WTC11 (cell line): Measurements from ENCODE around the gene ZCCHC24. TPM values are rescaled to one million over a fixed set of nuclear protein-coding genes. Genes with fewer than 3 reads are reported as not detected.

Source experiments
- ATAC-seq: fragments of 200-7000 bp; cut with Tn5 transposase; 2 replicates; pipeline ENCODE4 v1.10.0; 2021; ENCODE audit warnings: mild to moderate bottlenecking, moderate library complexity
- CTCF ChIA-PET: fragments of 300-600 bp; sonication (Branson Sonifier 250); formaldehyde crosslinking; loops from one replicate; lab custom pipeline; 2021; ENCODE audit warnings: antibody characterized with exemption; lab: Charles Lee
- POLR2A ChIA-PET: fragments of 350-600 bp; sonication (Branson Sonifier 250); formaldehyde crosslinking; loops from one replicate; lab custom pipeline; 2021; ENCODE audit warnings: antibody characterized with exemption; lab: Charles Lee
- DNase-seq: peaks from one replicate; pipeline ENCODE4 v3.0.0; 2021; ENCODE audit warnings: low spot score
- H3K27ac Mint-ChIP-seq: 2 replicates; pipeline ENCODE4 v1.8.0; 2021; ENCODE audit warnings: mixed read lengths
- H3K27me3 Mint-ChIP-seq: 2 replicates; pipeline ENCODE4 v1.8.0; 2021; ENCODE audit warnings: low read depth, mild to moderate bottlenecking, moderate library complexity, mixed read lengths
- H3K36me3 Mint-ChIP-seq: 2 replicates; pipeline ENCODE4 v1.8.0; 2021; ENCODE audit warnings: mixed read lengths
- H3K4me1 Mint-ChIP-seq: 2 replicates; pipeline ENCODE4 v1.8.0; 2022; ENCODE audit warnings: mixed read lengths
- H3K4me3 Mint-ChIP-seq: 2 replicates; pipeline ENCODE4 v1.8.0; 2021; ENCODE audit warnings: mild to moderate bottlenecking, moderate library complexity, mixed read lengths
- H3K9me3 Mint-ChIP-seq: 2 replicates; pipeline ENCODE4 v1.8.0; 2021; ENCODE audit warnings: mixed read lengths
- ATF3 ChIP-seq: sonication (generic); formaldehyde crosslinking; conservative IDR thresholded peaks from 2 replicates; pipeline ENCODE4 v1.8.1; 2022; ENCODE audit warnings: mild to moderate bottlenecking, missing genetic modification reagents
- E2F4 ChIP-seq: sonication (generic); formaldehyde crosslinking; IDR thresholded peaks from 2 replicates; pipeline ENCODE4 v1.8.1; 2022; ENCODE audit warnings: low read depth, mild to moderate bottlenecking, moderate library complexity, missing genetic modification reagents, borderline replicate concordance
- ELF4 ChIP-seq: sonication (generic); formaldehyde crosslinking; IDR thresholded peaks from 2 replicates; pipeline ENCODE4 v1.8.1; 2022; ENCODE audit warnings: low read depth, mild to moderate bottlenecking, moderate library complexity, missing genetic modification reagents
- ERG ChIP-seq: fragments of 250-450 bp; sonication (Bioruptor Pico); IDR thresholded peaks from 2 replicates; pipeline ENCODE4 v1.8.0; 2021; ENCODE audit warnings: mild to moderate bottlenecking
- GRHL2 ChIP-seq: fragments of 250-450 bp; sonication (Bioruptor Pico); IDR thresholded peaks from 2 replicates; pipeline ENCODE4 v1.8.0; 2022; ENCODE audit warnings: mild to moderate bottlenecking, moderate library complexity; ENCODE audit not compliant: insufficient replicate concordance, severe bottlenecking
- KAT7 ChIP-seq: sonication (generic); formaldehyde crosslinking; IDR thresholded peaks from 2 replicates; pipeline ENCODE4 v1.8.1; 2023; ENCODE audit warnings: missing genetic modification reagents, mild to moderate bottlenecking, borderline replicate concordance
- NFATC4 ChIP-seq: fragments of 250-450 bp; sonication (Bioruptor Pico); IDR thresholded peaks from 2 replicates; pipeline ENCODE4 v1.9.0; 2021; ENCODE audit warnings: mild to moderate bottlenecking
- NFE2L1 ChIP-seq: sonication (generic); formaldehyde crosslinking; IDR thresholded peaks from 2 replicates; pipeline ENCODE4 v1.8.1; 2023; ENCODE audit warnings: missing genetic modification reagents
- NR3C1 ChIP-seq: sonication (generic); formaldehyde crosslinking; conservative IDR thresholded peaks from 2 replicates; pipeline ENCODE4 v1.8.1; 2023; ENCODE audit warnings: low read depth, mild to moderate bottlenecking, missing genetic modification reagents
- OVOL2 ChIP-seq: fragments of 250-450 bp; sonication (Bioruptor Pico); IDR thresholded peaks from 2 replicates; pipeline ENCODE4 v1.9.0; 2021; ENCODE audit warnings: mild to moderate bottlenecking, borderline replicate concordance
- PRDM15 ChIP-seq: sonication (generic); formaldehyde crosslinking; IDR thresholded peaks from 2 replicates; pipeline ENCODE4 v1.8.0; 2022; ENCODE audit warnings: missing genetic modification reagents
- PRRX2 ChIP-seq: fragments of 250-450 bp; sonication (Bioruptor Pico); IDR thresholded peaks from 2 replicates; pipeline ENCODE4 v1.8.0; 2021; ENCODE audit warnings: mild to moderate bottlenecking
- SMAD4 ChIP-seq: sonication (generic); formaldehyde crosslinking; IDR thresholded peaks from 2 replicates; pipeline ENCODE4 v1.8.0; 2022; ENCODE audit warnings: mild to moderate bottlenecking, missing genetic modification reagents
- USF1 ChIP-seq: sonication (generic); formaldehyde crosslinking; IDR thresholded peaks from 2 replicates; pipeline ENCODE4 v1.8.0; 2022; ENCODE audit warnings: mild to moderate bottlenecking, missing genetic modification reagents
- ZNF121 ChIP-seq: sonication (generic); formaldehyde crosslinking; IDR thresholded peaks from 2 replicates; pipeline ENCODE4 v1.8.0; 2023; ENCODE audit warnings: missing genetic modification reagents
- ZNF263 ChIP-seq: sonication (generic); formaldehyde crosslinking; IDR thresholded peaks from 2 replicates; pipeline ENCODE4 v1.8.1; 2022; ENCODE audit warnings: low read depth, mild to moderate bottlenecking, moderate library complexity, missing genetic modification reagents
- ZNF281 ChIP-seq: sonication (generic); formaldehyde crosslinking; IDR thresholded peaks from 2 replicates; pipeline ENCODE4 v1.8.0; 2023; ENCODE audit warnings: mild to moderate bottlenecking, missing genetic modification reagents
- ZNF396 ChIP-seq: fragments of 250-450 bp; sonication (Bioruptor Pico); IDR thresholded peaks from 2 replicates; pipeline ENCODE4 v1.8.0; 2021; ENCODE audit warnings: mild to moderate bottlenecking, moderate library complexity, borderline replicate concordance
- total RNA-seq: library from RNA; stranded (reverse); gene quantifications from 3 replicates; pipeline ENCODE4 v1.2.3, GENCODE V29; 2021
- TF ChIP-seq, protein P1 (sequence below): fragments of 250-450 bp; sonication (Bioruptor Pico); conservative IDR thresholded peaks from 2 replicates; pipeline ENCODE4 v1.9.0; 2021; ENCODE audit warnings: mild to moderate bottlenecking

Gene ZCCHC24
- total RNA-seq, 1 experiment from 2014 or later, result 7.7 TPM

- Mint-ChIP-seq H3K9me3 (no peaks in the 10 kb centered on the region), H3K4me3 (no peak overlapping the region), H3K27ac (no peak overlapping the region), H3K36me3 (no peaks in the 10 kb centered on the region)
- no peak for TF ChIP-seq SMAD4 (CRISPR knock-in tag)
- no peak for TF ChIP-seq ZNF263 (CRISPR knock-in tag)
- TF ChIP-seq E2F4 (CRISPR knock-in tag), result no peak
- TF ChIP-seq ELF4 (CRISPR knock-in tag), result no peak
- no peak for TF ChIP-seq ERG (CRISPR knock-in tag)
- no peak for TF ChIP-seq ATF3 (CRISPR knock-in tag)
- TF ChIP-seq, protein P1, sequence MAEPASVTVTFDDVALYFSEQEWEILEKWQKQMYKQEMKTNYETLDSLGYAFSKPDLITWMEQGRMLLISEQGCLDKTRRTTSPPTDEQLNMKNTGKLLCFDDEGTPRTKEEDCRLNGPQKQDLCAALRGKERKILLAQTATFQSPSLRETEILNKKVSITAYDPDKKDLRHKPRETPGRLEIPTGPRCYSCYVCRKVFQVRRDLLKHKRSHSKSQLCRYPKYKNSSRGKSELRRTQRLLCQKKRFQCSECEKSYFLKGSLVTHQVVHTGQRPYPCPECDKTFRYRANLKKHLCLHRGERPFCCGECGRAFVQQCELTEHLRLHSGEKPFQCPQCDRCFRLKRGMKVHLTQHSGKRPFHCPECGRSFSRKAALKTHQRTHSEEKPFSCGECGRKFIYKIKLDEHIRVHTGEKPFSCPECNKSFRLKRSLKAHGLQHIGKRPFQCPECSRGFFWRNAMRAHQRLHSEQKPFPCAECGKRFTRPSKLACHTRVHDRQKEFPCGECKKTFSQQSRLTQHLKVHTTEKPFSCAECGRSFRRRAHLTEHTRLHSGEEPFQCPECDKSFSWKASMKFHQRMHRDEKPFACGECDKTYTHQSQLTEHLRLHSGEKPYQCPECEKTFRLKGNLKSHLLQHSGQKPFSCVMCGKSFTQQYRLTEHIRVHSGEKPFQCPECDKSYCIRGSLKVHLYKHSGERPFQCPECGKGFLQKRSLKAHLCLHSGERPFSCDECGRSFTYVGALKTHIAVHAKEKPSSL (CRISPR knock-in tag), result no peak
- TF ChIP-seq ZNF396 (CRISPR knock-in tag), result no peak
- TF ChIP-seq PRDM15 (CRISPR knock-in tag), result no peak
- TF ChIP-seq NFATC4, result no peak
- no peak for TF ChIP-seq OVOL2
- TF ChIP-seq GRHL2 (CRISPR knock-in tag), result no peak
- TF ChIP-seq PRRX2 (CRISPR knock-in tag), result no peak
- no peak for TF ChIP-seq ZNF281 (CRISPR knock-in tag)
- no peak for TF ChIP-seq NFE2L1
- TF ChIP-seq ZNF121 (CRISPR knock-in tag), result no peak
- no peak for TF ChIP-seq KAT7 (CRISPR knock-in tag)
- TF ChIP-seq USF1 (CRISPR knock-in tag), result no peak
- TF ChIP-seq NR3C1, result no peak
- TF ChIP-seq, all 79 proteins: peak for 0
- Mint-ChIP-seq H3K4me1 (peaks cover 20% of the 10 kb centered on the region), H3K27me3 (peaks cover 50% of the 10 kb centered on the region)
- ChIA-PET POLR2A (no interaction called here), CTCF (interaction anchor here (1.4 kb wide), 1 partner anchor 18 kb away, joined by 5 read pairs; no protein-coding TSS in a partner anchor)
- no peak for DNase-seq
- no peak for ATAC-seq
Measured at GRCh38 chr10:79449181-79450146, 4.0 kb upstream of the ZCCHC24 start.
